Measurements from ENCODE around the gene KLKB1. TPM values are rescaled to one million over a fixed set of nuclear protein-coding genes. Genes with fewer than 3 reads are reported as not detected.
A peak's percentile ranks its signal among the peaks of the same experiment; 100 is the strongest.

Gene KLKB1
- 0.03 TPM in 1 of 2 replicates, not detected in the other for polyA plus RNA-seq (2014; cell fraction: cytosol; rRNA removed)
- 0.20 and 0.41 TPM in 2 replicates for polyA plus RNA-seq (2014; cell fraction: nucleus; rRNA removed)

- no peak for DNase-seq (ENCODE audit: low spot score)
Observed at GRCh38 chr4:186227221-186227620, at the start of gene KLKB1. TSS of gene KLKB1 (plus strand) at chr4:186227507. CDS start at chr4:186228196, 689 bp downstream.

GRCh38 chr4:186188107-186188506 is 39.2 kb upstream of the KLKB1 start:
- no peak for DNase-seq (ENCODE audit: low spot score)

GRCh38 chr4:186189656-186190055 is 37.7 kb upstream of the KLKB1 start:
- no peak for DNase-seq (ENCODE audit: low spot score)

GRCh38 chr4:186190581-186191199 is 36.6 kb upstream of the KLKB1 start:
- DNase-seq (ENCODE audit: low spot score) = peak; percentile 27

GRCh38 chr4:186191200-186192065 is 35.9 kb upstream of the KLKB1 start, which contains the start of gene CYP4V2:
TSS of gene CYP4V2 (plus strand) at chr4:186191567. CDS start at chr4:186191824, 257 bp downstream.
- DNase-seq (ENCODE audit: low spot score) = peak; percentile 57

- DNase-seq (ENCODE audit: low spot score) = peak; percentile 29
Observed at GRCh38 chr4:186192066-186192612, 35.2 kb upstream of the KLKB1 start.

GRCh38 chr4:186193851-186194250 is 33.5 kb upstream of the KLKB1 start:
- DNase-seq (ENCODE audit: low spot score) = no peak

- no peak for DNase-seq (ENCODE audit: low spot score)
Observed at GRCh38 chr4:186196063-186196462, 31.2 kb upstream of the KLKB1 start.

GRCh38 chr4:186200516-186200915 is 26.8 kb upstream of the KLKB1 start:
- DNase-seq (ENCODE audit: low spot score) = no peak

GRCh38 chr4:186201010-186201409 is 26.3 kb upstream of the KLKB1 start:
- no peak for DNase-seq (ENCODE audit: low spot score)

- DNase-seq (ENCODE audit: low spot score) = peak; percentile 33
Observed at GRCh38 chr4:186201535-186202230, 25.6 kb upstream of the KLKB1 start.

- no peak for DNase-seq (ENCODE audit: low spot score)
Observed at GRCh38 chr4:186202490-186203140, 24.7 kb upstream of the KLKB1 start.

- DNase-seq (ENCODE audit: low spot score) = no peak
Observed at GRCh38 chr4:186203406-186203805, 23.9 kb upstream of the KLKB1 start.

GRCh38 chr4:186204103-186204559 is 23.2 kb upstream of the KLKB1 start:
- DNase-seq (ENCODE audit: low spot score) = no peak

- DNase-seq (ENCODE audit: low spot score) = no peak
Observed at GRCh38 chr4:186204686-186205085, 22.6 kb upstream of the KLKB1 start.

- no peak for DNase-seq (ENCODE audit: low spot score)
Observed at GRCh38 chr4:186205156-186205555, 22.2 kb upstream of the KLKB1 start.

GRCh38 chr4:186216465-186217024 is 10.8 kb upstream of the KLKB1 start:
- DNase-seq (ENCODE audit: low spot score) = peak; percentile 91

- no peak for DNase-seq (ENCODE audit: low spot score)
Observed at GRCh38 chr4:186217733-186218293, 9.5 kb upstream of the KLKB1 start.

GRCh38 chr4:186221624-186222023 is 5.7 kb upstream of the KLKB1 start:
- DNase-seq (ENCODE audit: low spot score) = no peak

GRCh38 chr4:186225848-186226247 is 1.5 kb upstream of the KLKB1 start:
- no peak for DNase-seq (ENCODE audit: low spot score)
